ENCODE results near the gene C22orf31. TPM values are rescaled to one million over a fixed set of nuclear protein-coding genes. Genes with fewer than 3 reads are reported as not detected.

C22orf31 gene
- total RNA-seq, 1 experiment from 2014 or later: not detected

GRCh38 chr22:29043906-29044575, 17.6 kb downstream of the C22orf31 start:
- H4K5ac ChIP-seq (ENCODE audit: insufficient read length, low read depth, low read length): no peak overlapping the region
- H3K4me1 Mint-ChIP-seq: peaks cover 6 to 7% of the 10 kb centered on the region in 2 experiments; a peak in 3 of 4 replicates
- no peak overlapping the region for H3K4ac ChIP-seq (ENCODE audit: low read depth, low read length)
- WGBS (ENCODE audit: extremely low coverage, insufficient read length, low lambda C conversion rate): no CpG with 5 or more reads among the region's 7 CpGs
- no peak overlapping the region for H3K9ac ChIP-seq (ENCODE audit: extremely low read depth, insufficient read length, low read length)
- no peak overlapping the region for H2BK15ac ChIP-seq (ENCODE audit: low read depth, low read length)
- H3K23ac ChIP-seq (ENCODE audit: insufficient read length, low read depth, low read length): no peak overlapping the region
- H3K18ac ChIP-seq (ENCODE audit: insufficient read length, low read depth, low read length): no peak overlapping the region
- no peaks in the 10 kb centered on the region for H3K27me3 ChIP-seq (ENCODE audit: insufficient read depth, low read length)
- H3T11ph ChIP-seq (ENCODE audit: low read length): no peak overlapping the region
- no peaks in the 10 kb centered on the region for H3K4me1 ChIP-seq (ENCODE audit: insufficient read depth, low read length)
- TF ChIP-seq CTCF (conservative IDR thresholded peaks at IDR 0.05): no peak
- no peak overlapping the region for H3K4me3 Mint-ChIP-seq
- no peaks in the 10 kb centered on the region for H4K20me1 ChIP-seq (ENCODE audit: control insufficient read depth, insufficient read depth, insufficient read length)
- H3K27ac ChIP-seq (ENCODE audit: insufficient read length, low read depth, low read length): no peak overlapping the region
- 0 out of 7 replicates have a peak overlapping the region, but pooled peaks of 1 of the 3 experiments have one; percentile 10 for H3K27ac Mint-ChIP-seq
- H4K8ac ChIP-seq (replicated peaks; ENCODE audit: insufficient read length, low read depth, low read length): no peak overlapping the region
- no peak overlapping the region for H2BK20ac ChIP-seq (ENCODE audit: low read depth, low read length, poor library complexity, severe bottlenecking)
- DNase-seq: no peak
- H3K9me3 ChIP-seq (ENCODE audit: control insufficient read depth, low read depth, low read length): no peaks in the 10 kb centered on the region
- H3K79me2 ChIP-seq (ENCODE audit: insufficient read depth, low read length): no peaks in the 10 kb centered on the region
- no peak overlapping the region for H2BK5ac ChIP-seq (ENCODE audit: insufficient read length, low read length)
- H3K4me2 ChIP-seq (ENCODE audit: insufficient read depth, insufficient read length, low read length): no peak overlapping the region
- no peaks in the 10 kb centered on the region for H3K23me2 ChIP-seq (ENCODE audit: insufficient read length, low read depth, low read length, poor library complexity, severe bottlenecking)
- peaks cover 18 to 61% (median 54%) of the 10 kb centered on the region in 3 experiments; a peak in 6 of 7 replicates for H3K36me3 Mint-ChIP-seq (ENCODE audit: insufficient read depth in 1 of 3, low read depth in 3 of 3)
- no peak overlapping the region for H3K14ac ChIP-seq (ENCODE audit: insufficient read depth, low read length)
- H3K79me1 ChIP-seq (ENCODE audit: insufficient read depth, low read depth, low read length, poor library complexity, severe bottlenecking): no peaks in the 10 kb centered on the region
- no peak overlapping the region for H2BK12ac ChIP-seq (ENCODE audit: insufficient read length, low read depth, low read length)
- H2BK120ac ChIP-seq (ENCODE audit: low read depth, low read length, poor library complexity, severe bottlenecking): no peak overlapping the region
- H3K9me3 Mint-ChIP-seq: no peaks in the 10 kb centered on the region
- no peak overlapping the region for H4K91ac ChIP-seq (ENCODE audit: insufficient read length, low read depth, low read length)
- peaks cover 1% of the 10 kb centered on the region; the same call in 1 of the 2 replicates for H3K27me3 Mint-ChIP-seq (ENCODE audit: low read depth)
- H2AFZ ChIP-seq (ENCODE audit: low read length): no peak overlapping the region
- H3K56ac ChIP-seq (ENCODE audit: insufficient read length, low read depth, low read length): no peak overlapping the region
- no peak overlapping the region for H2AK5ac ChIP-seq (ENCODE audit: insufficient read length, low read length)

All from H9 (cell line).